GM18505 (cell line): Measurements from ENCODE around the gene CFAP206.
"Not testable (repeated sequence)": the region's sequence is repeated elsewhere in the genome, so short reads cannot be mapped to it uniquely, and the experiment has no call there.

Source experiments
- ATAC-seq: cut with Tn5 transposase; IDR thresholded peaks from one replicate; pipeline ENCODE4 v1.9.1; 2021; ENCODE audit not compliant: unreplicated experiment
- POLR2A ChIP-seq: IDR thresholded peaks from 4 replicates; pipeline ENCODE4 v1.6.1; 2011; ENCODE audit warnings: borderline replicate concordance; ENCODE audit not compliant: insufficient read depth, insufficient read length; ENCODE audit errors: extremely low read depth

Gene CFAP206

GRCh38 chr6:87444362-87444761 is 36.6 kb downstream of the CFAP206 start:
- ATAC-seq = no peak
- TF ChIP-seq POLR2A = no peak

GRCh38 chr6:87465051-87465450 is 57.3 kb downstream of the CFAP206 start:
- TF ChIP-seq POLR2A = no peak
- no peak for ATAC-seq

GRCh38 chr6:87472525-87473418 is 65.0 kb downstream of the CFAP206 start, which contains the start of gene SLC35A1:
Gene SLC35A1, plus strand, starts transcription at chr6:87472974. Its CDS starts 30 bp downstream, at chr6:87473004.
- ATAC-seq = peak; percentile 94
- TF ChIP-seq POLR2A = peak; percentile 68

GRCh38 chr6:87473419-87473903 is 65.7 kb downstream of the CFAP206 start:
- ATAC-seq = peak; percentile 69
- no peak for TF ChIP-seq POLR2A

GRCh38 chr6:87481931-87482330 is 74.2 kb downstream of the CFAP206 start:
- ATAC-seq = no peak

GRCh38 chr6:87482366-87482765 is 74.6 kb downstream of the CFAP206 start:
- TF ChIP-seq POLR2A = no peak
- ATAC-seq = no peak

More at GRCh38 chr6:87481931-87482330, 74.2 kb downstream of the CFAP206 start:
- TF ChIP-seq POLR2A = no peak

GRCh38 chr6:87483929-87484328 is 76.2 kb downstream of the CFAP206 start:
- no peak for TF ChIP-seq POLR2A
- ATAC-seq = no peak

- ATAC-seq = no peak
- TF ChIP-seq POLR2A = no peak
Observed at GRCh38 chr6:87484491-87484890, 76.7 kb downstream of the CFAP206 start.

GRCh38 chr6:87487555-87487954 is 79.8 kb downstream of the CFAP206 start:
- ATAC-seq = no peak
- TF ChIP-seq POLR2A = no peak

- ATAC-seq = not testable (repeated sequence)
Observed at GRCh38 chr6:87489326-87489725, 81.6 kb downstream of the CFAP206 start.

- no peak for ATAC-seq
Observed at GRCh38 chr6:87494761-87495422, 87.1 kb downstream of the CFAP206 start.

GRCh38 chr6:87498048-87498447 is 90.3 kb downstream of the CFAP206 start:
- TF ChIP-seq POLR2A = no peak

More at GRCh38 chr6:87494761-87495422, 87.1 kb downstream of the CFAP206 start:
- no peak for TF ChIP-seq POLR2A

GRCh38 chr6:87501809-87502572 is 94.2 kb downstream of the CFAP206 start:
- no peak for ATAC-seq
- TF ChIP-seq POLR2A = no peak

More at GRCh38 chr6:87498048-87498447, 90.3 kb downstream of the CFAP206 start:
- no peak for ATAC-seq
